SH-SY5Y (cell line): Measurements from ENCODE around the gene CERS5.

ENCODE experiments used
- GATA2 ChIP-seq: IDR thresholded peaks from 2 replicates; pipeline ENCODE4 v1.6.1; 2011; ENCODE audit warnings: mild to moderate bottlenecking, low read depth, low read length
- GATA3 ChIP-seq: IDR thresholded peaks from 2 replicates; pipeline ENCODE4 v1.6.1; 2011; ENCODE audit warnings: low read depth, mild to moderate bottlenecking, low read length, moderate library complexity

DNA sequence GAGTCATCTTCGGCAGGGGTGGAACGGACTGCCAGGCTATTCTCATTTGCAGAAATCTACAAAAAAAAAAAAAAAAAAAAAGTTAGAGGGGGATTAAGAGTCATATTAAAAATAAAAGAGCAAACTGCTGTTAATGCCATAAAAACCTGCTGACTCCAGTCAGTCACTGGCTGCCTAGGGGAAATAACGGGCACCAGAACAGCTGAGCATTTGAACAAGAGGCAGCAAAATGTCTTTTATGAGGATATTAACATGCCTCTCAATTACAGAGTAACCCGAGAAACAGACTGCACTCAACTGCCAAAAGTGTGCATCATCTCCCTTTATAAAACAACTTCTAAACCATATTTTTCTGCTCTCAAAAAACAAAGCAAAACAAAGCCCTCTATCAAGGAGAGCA lies 28.7 kb upstream of the CERS5 start:
- no peak for TF ChIP-seq GATA2
- no peak for TF ChIP-seq GATA3
